ENCODE measurements around the gene TMEM129.

Gene TMEM129

DNA sequence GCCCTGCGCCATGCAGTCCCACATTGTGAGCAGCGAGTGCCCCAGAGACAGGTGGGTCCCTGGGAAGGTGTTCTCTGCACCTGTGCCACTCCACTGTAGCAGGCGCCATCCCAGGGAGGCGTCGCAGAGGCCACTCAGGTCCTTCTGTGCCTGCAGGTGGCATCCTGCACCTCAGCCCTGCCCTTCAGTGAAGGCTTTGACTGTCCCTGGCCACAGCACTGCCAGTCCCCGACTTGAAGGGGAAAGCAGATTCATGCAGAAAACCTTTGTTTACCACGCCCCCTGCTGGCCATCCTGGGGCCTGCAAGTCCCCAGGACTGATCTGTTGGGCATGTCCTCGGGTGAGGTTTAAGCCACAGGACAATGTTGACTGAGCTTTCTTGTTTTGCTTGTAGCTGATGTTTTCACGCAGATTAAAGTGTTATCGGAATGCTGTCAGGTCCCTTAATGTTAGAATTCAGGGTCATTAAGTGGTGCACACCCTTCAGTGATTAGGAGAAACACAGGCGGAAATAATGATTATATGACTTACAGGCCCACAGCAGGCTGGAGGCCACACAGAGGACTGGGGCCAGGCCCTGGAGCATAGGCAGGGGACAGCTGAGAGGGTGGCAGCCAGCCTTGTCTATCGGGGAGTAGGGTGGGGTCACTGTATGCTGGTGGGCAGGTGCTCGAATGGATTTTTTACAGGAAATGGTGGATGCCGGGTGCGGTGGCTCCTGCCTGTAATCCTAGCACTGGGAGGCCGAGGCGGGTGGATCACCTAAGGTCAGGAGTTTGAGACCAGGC, 5.2 kb upstream of the TMEM129 start:
- TF ChIP-seq GATA3 (IDR thresholded peaks at IDR 0.05; ENCODE audit: low read depth, low read length) (no peak), GATA2 (IDR thresholded peaks at IDR 0.05; ENCODE audit: low read depth, low read length) (no peak)

DNA sequence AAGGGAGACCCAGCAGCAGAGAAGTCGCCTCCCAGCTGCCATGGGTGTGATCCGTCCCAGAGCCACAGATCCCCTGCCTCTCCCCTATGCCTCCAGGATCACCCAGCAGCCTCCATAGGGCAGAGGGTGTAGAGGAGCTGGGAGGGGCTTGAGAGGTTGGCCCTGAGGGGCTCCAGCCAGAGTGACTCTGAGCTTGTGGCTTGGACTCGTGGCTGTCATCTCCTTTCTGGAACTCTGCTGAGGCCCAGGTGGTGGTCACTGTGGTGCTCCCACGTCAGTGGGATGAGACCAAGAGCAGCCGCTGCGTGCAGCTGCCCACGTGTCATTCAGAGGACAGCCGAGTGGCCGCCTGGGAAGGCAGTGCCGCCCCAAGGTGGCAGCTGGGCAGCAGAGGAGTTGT, 4.4 kb upstream of the TMEM129 start:
- TF ChIP-seq GATA2 (IDR thresholded peaks at IDR 0.05; ENCODE audit: low read depth, low read length) = no peak
- no peak for TF ChIP-seq GATA3 (IDR thresholded peaks at IDR 0.05; ENCODE audit: low read depth, low read length)

DNA sequence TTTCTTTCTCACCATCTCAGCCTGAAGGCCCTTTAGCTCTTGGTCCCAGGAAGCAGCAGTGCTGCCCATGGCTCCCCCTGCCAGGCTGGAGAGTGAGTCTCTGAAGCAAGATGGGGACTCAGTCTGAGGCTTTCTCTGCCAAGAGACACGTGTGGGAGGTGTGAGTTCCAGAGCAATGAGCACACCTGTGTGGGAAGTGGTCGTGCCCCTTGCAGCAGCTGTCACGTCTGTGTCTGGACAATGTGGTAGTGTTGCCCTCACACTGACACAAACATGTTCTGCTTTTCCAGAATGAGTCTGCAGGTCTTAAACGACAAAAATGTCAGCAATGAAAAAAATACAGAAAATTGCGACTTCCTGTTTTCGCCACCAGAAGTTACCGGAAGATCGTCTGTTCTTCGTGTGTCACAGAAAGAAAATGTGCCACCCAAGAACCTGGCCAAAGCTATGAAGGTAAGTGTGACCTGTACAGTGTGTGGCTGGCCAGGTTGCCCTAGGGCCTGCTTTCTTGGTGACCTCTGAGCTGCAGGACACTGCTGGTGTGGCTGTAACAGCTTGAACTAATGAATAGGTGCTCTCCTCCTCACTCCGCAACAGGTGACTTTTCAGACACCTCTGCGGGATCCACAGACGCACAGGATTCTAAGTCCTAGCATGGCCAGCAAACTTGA, 2.1 kb upstream of the TMEM129 start:
- TF ChIP-seq GATA3 (IDR thresholded peaks at IDR 0.05; ENCODE audit: low read depth, low read length) (no peak), GATA2 (IDR thresholded peaks at IDR 0.05; ENCODE audit: low read depth, low read length) (no peak)

DNA sequence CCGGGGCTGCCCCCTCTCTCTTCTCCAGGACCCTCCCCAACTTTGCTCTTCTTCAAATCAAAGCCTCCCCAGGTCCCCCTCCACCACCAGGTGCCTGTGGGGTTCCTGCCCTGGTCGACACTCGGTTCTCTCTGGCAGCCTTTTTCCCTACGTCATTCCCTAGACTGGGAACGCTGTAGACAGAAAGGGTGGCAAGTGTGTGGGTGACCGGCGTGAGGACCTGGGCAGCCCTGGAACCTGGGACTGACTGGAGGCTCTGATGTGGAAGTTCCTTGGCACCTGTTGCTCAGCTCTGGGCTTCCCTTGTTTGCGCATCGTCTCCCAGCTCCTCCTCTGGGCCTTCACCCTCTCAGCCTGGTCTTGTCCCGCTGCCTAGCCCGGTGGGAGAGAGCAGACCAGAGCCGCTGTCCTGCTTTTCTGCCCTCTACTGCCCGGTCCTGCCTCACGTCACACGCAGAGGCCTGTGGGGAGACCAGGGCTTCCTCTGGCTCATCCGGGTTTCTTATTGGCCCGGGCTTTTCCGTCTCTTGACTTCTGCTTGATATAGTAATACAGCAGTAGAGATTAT, 1.5 kb upstream of the TMEM129 start:
- no peak for TF ChIP-seq GATA2 (IDR thresholded peaks at IDR 0.05; ENCODE audit: low read depth, low read length)
- no peak for TF ChIP-seq GATA3 (IDR thresholded peaks at IDR 0.05; ENCODE audit: low read depth, low read length)

DNA sequence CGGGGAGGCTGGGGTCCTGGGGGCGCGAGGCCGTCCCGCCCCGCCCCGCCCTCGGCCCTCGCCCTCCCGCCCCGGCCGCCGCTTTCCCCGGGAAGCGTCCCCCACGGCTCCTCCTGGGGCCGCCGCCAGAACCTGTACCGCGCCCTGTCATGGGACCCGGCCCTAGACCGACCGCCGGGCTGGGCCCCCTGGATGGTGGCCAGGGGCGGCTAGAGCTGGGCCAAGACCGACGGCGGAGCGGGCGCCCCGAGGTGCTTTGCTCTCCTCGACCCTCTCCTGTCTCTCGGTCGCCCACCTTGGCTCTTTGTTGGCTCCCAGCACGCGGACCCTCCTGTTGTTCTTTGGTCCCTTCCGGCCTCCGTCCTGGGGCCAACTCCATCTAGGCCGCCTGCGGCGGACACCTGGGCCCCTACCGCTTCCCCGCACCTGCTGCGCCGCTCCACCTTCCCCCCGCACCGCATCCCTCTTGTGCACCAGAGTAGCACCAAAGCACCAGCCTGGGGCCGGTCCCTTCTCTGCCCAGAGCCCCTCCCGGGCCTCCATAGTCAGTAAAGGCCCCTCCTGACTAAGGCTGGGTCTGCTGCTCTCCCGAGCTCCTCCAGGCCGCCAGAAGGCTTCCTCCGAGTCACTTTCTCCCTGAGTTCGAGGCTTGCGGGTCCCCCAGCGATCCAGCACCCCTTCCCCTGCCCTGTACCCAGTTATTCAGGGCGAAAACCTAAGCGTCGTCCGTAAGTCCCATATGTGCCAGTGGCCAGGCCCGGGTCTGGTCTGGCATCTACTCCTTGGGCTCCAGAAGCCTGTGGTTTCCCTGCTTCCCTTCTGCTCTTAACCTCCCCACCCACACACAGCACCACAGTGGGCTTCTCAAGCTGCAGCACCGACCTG, 785 bp upstream of the TMEM129 start:
- TF ChIP-seq GATA3 (IDR thresholded peaks at IDR 0.05; ENCODE audit: low read depth, low read length) (no peak), GATA2 (IDR thresholded peaks at IDR 0.05; ENCODE audit: low read depth, low read length) (no peak)

DNA sequence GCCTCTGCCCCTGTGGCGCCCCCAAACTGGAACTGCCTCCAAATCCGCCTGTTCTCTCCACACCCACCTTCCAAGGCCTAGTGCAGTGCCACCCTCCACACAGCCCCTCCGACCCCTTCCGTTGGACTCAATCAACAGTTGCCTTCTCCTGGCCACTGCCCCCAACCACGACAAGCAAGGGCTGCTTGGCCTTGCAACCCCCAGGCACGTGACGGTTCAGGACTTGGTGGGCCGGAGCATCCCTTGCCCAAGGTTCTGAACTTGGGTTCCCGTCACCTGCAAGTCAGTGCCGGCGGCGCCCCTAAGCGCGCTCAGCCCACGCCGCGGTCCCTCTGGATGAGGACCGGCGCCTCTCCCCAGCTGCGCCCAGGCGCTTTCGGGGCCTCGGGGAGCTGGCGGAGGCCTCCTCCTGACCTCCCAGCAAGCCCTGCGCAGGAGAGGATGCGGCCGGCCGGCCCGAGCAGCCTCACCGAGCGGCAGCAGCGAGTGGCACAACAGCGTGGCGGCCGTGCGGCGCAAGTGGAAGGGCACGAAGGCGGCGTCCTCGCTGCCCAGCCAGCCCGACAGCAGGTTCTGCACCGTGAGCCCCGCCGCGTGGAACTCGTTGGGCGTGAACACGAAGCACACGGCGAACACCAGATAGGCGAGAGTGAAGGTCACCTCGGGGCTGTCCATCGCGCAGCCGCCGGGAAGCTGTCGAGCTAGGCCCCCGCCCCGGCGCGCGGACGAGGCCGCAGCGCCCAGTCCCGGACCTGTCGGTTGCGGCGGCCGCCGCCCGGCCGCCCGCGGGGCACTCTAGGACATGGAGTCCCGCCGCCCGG, 750 bp downstream of the TMEM129 start:
- no peak for TF ChIP-seq GATA2 (IDR thresholded peaks at IDR 0.05; ENCODE audit: low read depth, low read length)
- TF ChIP-seq GATA3 (IDR thresholded peaks at IDR 0.05; ENCODE audit: low read depth, low read length) = no peak

DNA sequence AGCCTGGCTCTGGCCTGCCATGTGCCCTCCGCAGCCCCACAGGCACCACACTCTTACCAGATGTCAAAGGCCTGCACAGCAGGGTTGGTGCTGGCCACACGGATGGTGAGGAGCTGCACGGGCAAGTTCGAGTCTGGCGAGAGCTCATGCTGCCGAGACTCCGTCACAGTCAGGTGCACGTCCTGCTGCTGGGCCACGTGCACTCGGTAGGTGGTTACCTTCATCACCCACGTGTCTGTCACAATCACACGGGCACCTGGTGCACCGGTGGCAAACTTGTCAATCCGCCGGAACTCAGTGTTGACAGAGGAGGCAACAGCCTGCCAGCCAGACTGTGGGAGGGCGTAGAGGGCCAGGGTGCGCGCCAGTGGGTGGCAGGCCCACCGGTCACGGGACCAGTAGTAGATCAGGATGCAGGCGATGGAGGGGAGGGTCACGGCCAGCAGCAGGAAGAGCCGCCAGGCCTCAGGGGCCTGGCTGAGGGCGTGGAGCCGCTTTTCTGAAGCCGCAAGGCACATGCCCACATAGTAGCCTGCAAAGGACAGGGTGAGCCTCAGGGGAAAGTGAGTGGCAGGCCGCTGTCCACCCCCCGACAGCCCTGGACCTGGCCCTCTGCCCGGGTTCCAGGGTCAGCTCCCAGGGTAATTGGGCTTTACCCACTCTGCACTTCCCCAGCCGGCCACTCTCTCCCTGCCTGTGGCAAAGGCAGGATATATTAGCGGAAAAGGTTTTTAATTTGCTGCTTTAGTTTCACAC, 2.9 kb downstream of the TMEM129 start:
- no peak for TF ChIP-seq GATA2 (IDR thresholded peaks at IDR 0.05; ENCODE audit: low read depth, low read length)
- TF ChIP-seq GATA3 (IDR thresholded peaks at IDR 0.05; ENCODE audit: low read depth, low read length) = no peak

DNA sequence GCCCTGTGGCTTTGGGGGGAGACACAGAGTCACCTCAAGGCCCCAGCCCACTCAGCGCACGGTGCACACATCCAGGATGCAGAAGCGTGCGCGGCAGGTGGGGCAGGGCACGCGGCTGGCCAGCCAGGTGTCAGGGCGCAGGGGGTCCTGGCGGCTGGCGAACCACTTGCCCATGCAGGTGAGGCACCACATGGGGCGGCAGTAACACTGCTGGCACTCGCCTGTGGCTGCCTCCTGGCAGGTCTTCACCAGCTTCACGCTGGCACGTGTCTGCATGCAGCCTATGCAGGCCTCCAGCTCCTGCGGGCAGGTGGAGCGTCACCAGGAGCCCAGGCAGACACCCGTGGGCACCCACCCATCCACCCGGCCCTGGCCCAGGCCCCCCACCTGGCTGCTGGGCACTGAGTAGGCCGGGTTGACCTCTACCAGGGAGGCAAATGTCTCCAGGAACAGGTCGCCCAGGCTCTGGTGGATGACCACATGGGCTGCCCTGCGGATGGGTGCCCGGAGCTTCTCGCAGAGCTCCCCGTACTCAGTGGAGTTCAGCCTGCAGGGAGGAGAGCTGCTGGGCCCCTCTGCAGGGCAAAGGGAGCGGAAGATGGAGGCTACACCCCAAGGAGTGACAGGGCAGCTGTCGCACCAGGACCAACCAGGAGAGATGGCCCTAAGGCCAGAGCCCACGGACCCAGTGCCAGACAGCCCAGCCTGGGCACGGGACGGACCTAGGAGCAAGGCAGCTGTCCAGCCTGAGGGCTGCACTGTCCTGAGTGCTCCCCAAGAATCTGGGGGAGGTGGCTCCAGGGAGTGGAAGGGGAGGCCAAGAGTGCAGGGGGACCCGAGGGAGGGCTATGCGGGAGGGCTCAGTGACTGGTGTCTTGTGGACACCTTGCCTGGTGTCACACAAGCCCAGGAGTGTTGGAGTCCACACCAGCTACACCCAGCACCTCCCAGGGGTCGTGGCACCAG, 3.7 kb downstream of the TMEM129 start:
- no peak for TF ChIP-seq GATA3 (IDR thresholded peaks at IDR 0.05; ENCODE audit: low read depth, low read length)
- TF ChIP-seq GATA2 (IDR thresholded peaks at IDR 0.05; ENCODE audit: low read depth, low read length) = no peak

DNA sequence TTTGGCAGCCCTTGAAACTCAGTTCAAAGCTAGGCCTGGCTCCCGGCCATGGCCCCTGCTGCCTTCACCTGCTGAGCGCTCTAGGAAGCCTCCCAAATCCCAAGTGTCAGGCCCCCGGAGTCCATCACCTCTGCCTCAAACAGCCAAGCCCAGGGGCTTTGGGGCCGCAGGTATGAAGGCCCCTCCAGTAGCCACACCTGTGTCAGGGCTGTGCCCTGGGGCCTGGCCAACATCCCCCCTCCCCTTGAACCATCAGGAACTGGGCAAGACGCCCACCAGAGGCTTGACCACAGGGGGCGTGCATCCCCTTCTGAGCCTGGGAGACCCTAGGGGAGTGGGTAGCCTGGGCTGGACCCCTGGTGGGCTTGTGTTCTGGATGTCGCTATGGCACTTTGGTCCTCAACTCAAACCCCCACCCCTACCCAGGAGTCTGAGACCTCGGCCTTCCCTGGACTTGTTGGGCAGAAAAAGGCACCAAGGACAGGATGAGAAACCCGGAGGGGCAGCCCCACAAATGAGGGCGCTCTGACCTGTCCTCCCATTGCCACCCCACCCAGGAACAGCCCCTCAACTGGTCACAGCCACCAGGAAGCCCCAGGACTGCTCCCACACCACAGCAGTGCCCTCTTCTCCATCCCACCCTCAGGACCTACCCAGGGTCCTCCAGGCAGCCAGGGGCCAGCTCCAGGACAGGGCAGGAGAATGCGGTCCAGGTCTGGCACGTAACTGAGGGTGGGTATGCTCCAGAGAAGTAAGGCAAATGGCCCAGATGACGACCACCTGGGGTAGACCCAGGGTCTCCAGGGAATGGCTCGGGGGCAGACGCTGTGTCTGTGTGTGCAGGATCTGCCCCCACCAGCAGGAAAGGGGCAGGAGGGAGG, 4.8 kb downstream of the TMEM129 start:
- TF ChIP-seq GATA3 (IDR thresholded peaks at IDR 0.05; ENCODE audit: low read depth, low read length) = no peak
- no peak for TF ChIP-seq GATA2 (IDR thresholded peaks at IDR 0.05; ENCODE audit: low read depth, low read length)

DNA sequence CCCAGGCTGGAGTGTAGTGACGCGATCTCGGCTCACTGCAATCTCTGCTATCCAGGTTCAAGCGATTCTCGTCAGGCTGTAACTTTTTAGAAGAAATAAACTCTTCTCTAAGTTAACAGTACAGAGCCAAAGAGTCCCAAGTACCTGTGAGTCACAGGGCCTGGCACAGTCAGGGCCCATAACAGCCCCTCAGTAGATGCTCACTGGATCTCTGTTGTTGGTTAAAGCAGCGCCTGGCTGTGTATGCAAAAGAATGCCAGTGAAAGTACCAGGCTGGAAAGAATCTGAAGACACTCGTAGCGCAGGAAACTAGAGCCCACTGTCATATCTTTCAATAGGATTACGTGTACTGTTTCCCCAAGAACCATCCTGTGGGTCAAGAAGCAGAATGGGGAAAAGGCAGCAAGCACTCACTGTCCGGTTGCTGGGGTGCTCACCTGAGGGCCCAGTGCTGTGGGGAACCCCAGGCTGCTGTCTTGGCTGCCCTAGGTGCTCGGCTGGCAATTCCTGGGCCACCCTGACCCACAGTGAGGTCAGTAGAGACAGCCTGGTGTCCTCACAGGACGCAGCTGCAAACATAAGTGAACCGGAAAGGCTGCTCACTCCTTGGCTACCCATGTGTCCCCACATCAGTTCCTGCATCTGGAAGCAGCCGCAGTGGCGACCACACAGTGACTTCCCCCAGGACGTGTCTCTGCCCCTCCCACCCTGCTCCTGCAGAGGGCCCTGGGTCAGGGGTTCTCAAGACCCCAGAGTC, 5.9 kb downstream of the TMEM129 start:
- TF ChIP-seq GATA3 (IDR thresholded peaks at IDR 0.05; ENCODE audit: low read depth, low read length) (no peak), GATA2 (IDR thresholded peaks at IDR 0.05; ENCODE audit: low read depth, low read length) (no peak)

Measured in SH-SY5Y (cell line).